IPS-18a (cell line): ENCODE measurements around the gene NCAPG2.

ENCODE experiments used
- H3K27ac ChIP-seq: one replicate; pipeline ENCODE4 v1.5.1; 2013; ENCODE audit warnings: low read length
- H3K27me3 ChIP-seq: one replicate; pipeline ENCODE4 v1.6.1; 2013; ENCODE audit warnings: mild to moderate bottlenecking, low read length; ENCODE audit not compliant: control insufficient read depth, insufficient read depth
- H3K36me3 ChIP-seq: one replicate; pipeline ENCODE4 v1.6.1; 2013; ENCODE audit warnings: low read depth, low read length; ENCODE audit not compliant: control insufficient read depth
- H3K4me1 ChIP-seq: one replicate; pipeline ENCODE4 v1.6.1; 2013; ENCODE audit warnings: low read depth, low read length; ENCODE audit not compliant: control insufficient read depth
- H3K4me3 ChIP-seq: one replicate; pipeline ENCODE4 v1.5.1; 2013; ENCODE audit warnings: low read length
- H3K9ac ChIP-seq: one replicate; pipeline ENCODE4 v1.6.1; 2013; ENCODE audit warnings: mild to moderate bottlenecking, low read length, moderate library complexity
- H3K9me3 ChIP-seq: one replicate; pipeline ENCODE4 v1.6.1; 2013; ENCODE audit warnings: low read depth, low read length; ENCODE audit not compliant: control insufficient read depth

Gene NCAPG2

GRCh38 chr7:158742065-158742821 is 37.6 kb upstream of the NCAPG2 start:
- H3K27ac ChIP-seq: no peak overlapping the region
- H3K4me3 ChIP-seq: no peak overlapping the region
- H3K36me3 ChIP-seq: peaks cover 36% of the 10 kb centered on the region
- no peaks in the 10 kb centered on the region for H3K4me1 ChIP-seq
- H3K27me3 ChIP-seq: no peaks in the 10 kb centered on the region
- H3K9ac ChIP-seq: no peak overlapping the region
- H3K9me3 ChIP-seq: no peaks in the 10 kb centered on the region

GRCh38 chr7:158741294-158741666 is 36.7 kb upstream of the NCAPG2 start:
- no peaks in the 10 kb centered on the region for H3K27me3 ChIP-seq
- H3K9me3 ChIP-seq: no peaks in the 10 kb centered on the region
- peaks cover 35% of the 10 kb centered on the region for H3K36me3 ChIP-seq
- H3K9ac ChIP-seq: no peak overlapping the region
- no peak overlapping the region for H3K27ac ChIP-seq
- no peak overlapping the region for H3K4me3 ChIP-seq
- no peaks in the 10 kb centered on the region for H3K4me1 ChIP-seq

DNA sequence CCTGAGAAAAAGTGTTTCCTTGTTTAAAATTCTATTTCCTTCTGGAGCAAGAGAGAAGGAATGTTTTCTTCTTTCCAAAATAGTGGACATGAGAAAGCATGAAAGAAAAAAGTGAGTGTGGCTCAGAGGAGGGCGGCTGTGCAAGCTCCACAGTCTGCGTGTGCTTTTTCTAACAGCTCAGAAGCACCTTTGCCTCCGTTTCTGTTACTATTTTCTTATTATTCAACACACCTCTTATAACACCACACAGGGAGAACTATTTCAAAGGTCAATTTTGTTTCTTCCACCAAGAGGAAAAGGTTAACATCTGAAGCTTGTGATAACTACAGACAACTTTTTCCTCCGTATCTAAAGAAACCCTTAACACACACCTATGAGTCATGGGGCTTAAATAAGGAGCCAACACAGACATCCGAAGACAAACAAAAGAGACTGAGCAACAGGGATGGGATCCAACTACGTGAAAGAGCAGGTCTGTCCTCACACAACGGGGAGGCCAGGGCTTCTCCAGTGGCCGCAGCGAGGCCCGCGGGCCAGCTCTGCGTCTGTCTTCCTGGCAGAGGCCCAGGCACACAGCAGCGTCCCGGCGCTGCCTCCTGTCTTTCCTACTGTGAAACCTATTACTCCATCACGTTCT is 36.2 kb upstream of the NCAPG2 start:
- Histone ChIP-seq H3K27ac (no peak overlapping the region), H3K36me3 (peaks cover 31% of the 10 kb centered on the region), H3K4me3 (no peak overlapping the region), H3K27me3 (no peaks in the 10 kb centered on the region), H3K9ac (no peak overlapping the region), H3K4me1 (no peaks in the 10 kb centered on the region), H3K9me3 (no peaks in the 10 kb centered on the region)

- Histone ChIP-seq H3K4me3 (no peak overlapping the region), H3K9ac (no peak overlapping the region)
Observed at GRCh38 chr7:158740013-158740656, 35.5 kb upstream of the NCAPG2 start.

DNA sequence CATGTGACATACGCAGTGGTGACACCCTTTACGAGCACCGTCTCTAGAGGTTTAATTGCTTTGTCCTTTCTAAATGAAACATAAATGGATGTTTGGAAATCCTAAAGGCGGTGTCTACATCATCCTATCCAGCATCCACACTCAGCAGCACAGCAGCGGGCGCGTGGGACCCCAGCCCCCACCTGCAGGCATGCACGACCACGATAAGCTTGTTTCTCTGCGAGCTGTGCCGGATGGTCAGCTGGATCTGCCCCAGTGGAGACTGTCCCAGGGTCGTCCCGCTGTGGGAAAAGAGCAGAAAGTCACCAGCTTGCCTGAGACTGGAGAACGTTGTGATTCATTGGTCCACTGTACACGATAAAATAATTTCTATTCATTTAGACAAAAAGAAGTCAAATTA is 34.2 kb upstream of the NCAPG2 start:
- H3K27ac ChIP-seq: no peak overlapping the region
- no peak overlapping the region for H3K9ac ChIP-seq
- peaks cover 27% of the 10 kb centered on the region for H3K36me3 ChIP-seq
- H3K27me3 ChIP-seq: no peaks in the 10 kb centered on the region
- H3K4me1 ChIP-seq: no peaks in the 10 kb centered on the region
- H3K9me3 ChIP-seq: no peaks in the 10 kb centered on the region
- no peak overlapping the region for H3K4me3 ChIP-seq

More at GRCh38 chr7:158740013-158740656, 35.5 kb upstream of the NCAPG2 start:
- Histone ChIP-seq H3K27me3 (no peaks in the 10 kb centered on the region), H3K4me1 (no peaks in the 10 kb centered on the region), H3K36me3 (peaks cover 27% of the 10 kb centered on the region), H3K9me3 (no peaks in the 10 kb centered on the region), H3K27ac (no peak overlapping the region)

- peaks cover 24% of the 10 kb centered on the region for H3K36me3 ChIP-seq
Observed at GRCh38 chr7:158737064-158737695, 32.6 kb upstream of the NCAPG2 start.

DNA sequence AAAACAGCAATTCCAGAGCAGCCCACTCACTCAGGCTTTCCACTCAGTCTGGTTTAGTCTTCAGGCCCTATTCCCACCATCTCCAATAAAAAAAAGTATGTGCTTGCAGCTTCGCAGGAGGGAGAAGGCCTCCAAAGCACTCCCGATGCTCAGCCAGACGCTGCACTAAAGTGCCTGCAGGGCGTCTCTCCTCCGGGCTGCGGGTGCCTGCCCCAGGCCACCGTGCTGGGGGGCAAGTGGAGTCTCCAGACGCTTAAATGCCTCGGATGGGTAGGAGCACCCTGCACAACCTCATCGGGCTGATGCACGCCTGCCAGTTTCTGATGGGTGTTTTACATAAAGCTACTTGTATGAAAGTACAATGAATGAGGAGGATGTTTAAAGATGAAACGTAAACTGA is 31.3 kb upstream of the NCAPG2 start:
- H3K27me3 ChIP-seq: no peaks in the 10 kb centered on the region
- H3K27ac ChIP-seq: no peak overlapping the region
- H3K36me3 ChIP-seq: peaks cover 21% of the 10 kb centered on the region

More at GRCh38 chr7:158737064-158737695, 32.6 kb upstream of the NCAPG2 start:
- no peaks in the 10 kb centered on the region for H3K9me3 ChIP-seq
- H3K27me3 ChIP-seq: no peaks in the 10 kb centered on the region
- no peak overlapping the region for H3K27ac ChIP-seq
- H3K4me3 ChIP-seq: no peak overlapping the region
- H3K4me1 ChIP-seq: peaks cover 11% of the 10 kb centered on the region
- H3K9ac ChIP-seq: no peak overlapping the region

DNA sequence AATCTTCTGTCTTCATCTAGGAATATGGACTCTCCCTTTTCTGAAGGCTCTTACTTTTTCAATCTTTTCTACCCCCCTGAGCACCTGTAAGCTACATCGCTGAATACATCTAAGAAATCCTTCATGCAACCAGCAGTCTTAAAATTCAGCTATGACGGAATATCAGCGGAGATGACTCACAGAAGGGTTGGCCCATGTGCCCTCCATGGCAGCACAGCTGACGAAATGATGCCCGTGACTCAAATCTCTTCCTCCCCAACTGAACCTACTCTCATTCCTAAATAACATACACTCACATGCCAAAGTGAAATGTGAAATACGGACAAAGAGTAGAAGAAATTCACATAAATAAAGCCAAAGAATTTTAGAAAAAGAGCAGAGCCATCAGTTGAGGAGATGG is 30.3 kb upstream of the NCAPG2 start:
- Histone ChIP-seq H3K27ac (no peak overlapping the region), H3K4me3 (no peak overlapping the region), H3K4me1 (peaks cover 22% of the 10 kb centered on the region), H3K36me3 (peaks cover 11% of the 10 kb centered on the region), H3K27me3 (no peaks in the 10 kb centered on the region), H3K9me3 (no peaks in the 10 kb centered on the region), H3K9ac (no peak overlapping the region)

More for the DNA sequence above, 31.3 kb upstream of the NCAPG2 start:
- Histone ChIP-seq H3K4me3 (no peak overlapping the region), H3K4me1 (peaks cover 13% of the 10 kb centered on the region), H3K9me3 (no peaks in the 10 kb centered on the region), H3K9ac (no peak overlapping the region)

GRCh38 chr7:158733775-158734494 is 29.3 kb upstream of the NCAPG2 start:
- Histone ChIP-seq H3K27me3 (no peaks in the 10 kb centered on the region), H3K27ac (no peak overlapping the region), H3K9ac (no peak overlapping the region), H3K4me3 (no peak overlapping the region), H3K36me3 (peaks cover 7% of the 10 kb centered on the region), H3K9me3 (no peaks in the 10 kb centered on the region), H3K4me1 (peaks cover 24% of the 10 kb centered on the region)

GRCh38 chr7:158733220-158733519 is 28.6 kb upstream of the NCAPG2 start:
- H3K9ac ChIP-seq: no peak overlapping the region

More at GRCh38 chr7:158733220-158733519, 28.6 kb upstream of the NCAPG2 start:
- Histone ChIP-seq H3K27me3 (no peaks in the 10 kb centered on the region), H3K4me1 (peaks cover 24% of the 10 kb centered on the region), H3K4me3 (no peak overlapping the region), H3K36me3 (no peaks in the 10 kb centered on the region), H3K9me3 (no peaks in the 10 kb centered on the region), H3K27ac (no peak overlapping the region)
